ENCODE data around the gene SPON1. TPM values are rescaled to one million over a fixed set of nuclear protein-coding genes. Genes with fewer than 3 reads are reported as not detected.

The SPON1 gene
- total RNA-seq, 1 experiment from 2014 or later = 6.4 TPM

DNA sequence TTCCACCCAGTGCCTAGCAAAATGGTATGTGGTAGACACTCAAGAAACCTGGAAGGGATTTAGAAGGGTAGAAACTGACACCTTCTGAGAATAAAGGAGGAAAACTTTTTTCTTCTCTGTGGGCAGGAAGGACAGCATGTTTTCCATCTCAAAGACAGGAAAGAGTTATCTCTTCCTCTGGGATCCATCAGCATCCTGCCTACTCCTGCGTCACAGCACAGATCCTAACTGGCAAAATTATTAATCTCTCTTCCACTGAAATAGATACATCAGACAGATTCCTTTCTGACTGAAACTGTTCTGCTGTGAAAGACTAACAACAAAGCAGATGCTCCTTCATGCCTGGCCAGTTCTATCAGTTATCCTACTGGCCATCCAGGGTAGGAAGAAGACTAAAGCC, 147.2 kb downstream of the SPON1 start (continued):
- TF ChIP-seq ATF2 (CRISPR knock-in tag; IDR thresholded peaks at IDR 0.05; ENCODE audit: borderline replicate concordance, low read depth) = no peak
- no peak for TF ChIP-seq ZNF425 (CRISPR knock-in tag; conservative IDR thresholded peaks at IDR 0.05)
- no peak for TF ChIP-seq SMAD3 (CRISPR knock-in tag; IDR thresholded peaks at IDR 0.05; ENCODE audit: borderline replicate concordance)
- no peak for TF ChIP-seq FOXK1 (CRISPR knock-in tag; IDR thresholded peaks at IDR 0.05)
- TF ChIP-seq ZNF138 (CRISPR knock-in tag; conservative IDR thresholded peaks at IDR 0.05) = no peak
- no peak for TF ChIP-seq KAT7 (CRISPR knock-in tag; IDR thresholded peaks at IDR 0.05; ENCODE audit: borderline replicate concordance)
- no peak for TF ChIP-seq ZNF263 (CRISPR knock-in tag; IDR thresholded peaks at IDR 0.05; ENCODE audit: low read depth)
- no peak for TF ChIP-seq JAZF1 (CRISPR knock-in tag; IDR thresholded peaks at IDR 0.05)
- TF ChIP-seq, protein P1, sequence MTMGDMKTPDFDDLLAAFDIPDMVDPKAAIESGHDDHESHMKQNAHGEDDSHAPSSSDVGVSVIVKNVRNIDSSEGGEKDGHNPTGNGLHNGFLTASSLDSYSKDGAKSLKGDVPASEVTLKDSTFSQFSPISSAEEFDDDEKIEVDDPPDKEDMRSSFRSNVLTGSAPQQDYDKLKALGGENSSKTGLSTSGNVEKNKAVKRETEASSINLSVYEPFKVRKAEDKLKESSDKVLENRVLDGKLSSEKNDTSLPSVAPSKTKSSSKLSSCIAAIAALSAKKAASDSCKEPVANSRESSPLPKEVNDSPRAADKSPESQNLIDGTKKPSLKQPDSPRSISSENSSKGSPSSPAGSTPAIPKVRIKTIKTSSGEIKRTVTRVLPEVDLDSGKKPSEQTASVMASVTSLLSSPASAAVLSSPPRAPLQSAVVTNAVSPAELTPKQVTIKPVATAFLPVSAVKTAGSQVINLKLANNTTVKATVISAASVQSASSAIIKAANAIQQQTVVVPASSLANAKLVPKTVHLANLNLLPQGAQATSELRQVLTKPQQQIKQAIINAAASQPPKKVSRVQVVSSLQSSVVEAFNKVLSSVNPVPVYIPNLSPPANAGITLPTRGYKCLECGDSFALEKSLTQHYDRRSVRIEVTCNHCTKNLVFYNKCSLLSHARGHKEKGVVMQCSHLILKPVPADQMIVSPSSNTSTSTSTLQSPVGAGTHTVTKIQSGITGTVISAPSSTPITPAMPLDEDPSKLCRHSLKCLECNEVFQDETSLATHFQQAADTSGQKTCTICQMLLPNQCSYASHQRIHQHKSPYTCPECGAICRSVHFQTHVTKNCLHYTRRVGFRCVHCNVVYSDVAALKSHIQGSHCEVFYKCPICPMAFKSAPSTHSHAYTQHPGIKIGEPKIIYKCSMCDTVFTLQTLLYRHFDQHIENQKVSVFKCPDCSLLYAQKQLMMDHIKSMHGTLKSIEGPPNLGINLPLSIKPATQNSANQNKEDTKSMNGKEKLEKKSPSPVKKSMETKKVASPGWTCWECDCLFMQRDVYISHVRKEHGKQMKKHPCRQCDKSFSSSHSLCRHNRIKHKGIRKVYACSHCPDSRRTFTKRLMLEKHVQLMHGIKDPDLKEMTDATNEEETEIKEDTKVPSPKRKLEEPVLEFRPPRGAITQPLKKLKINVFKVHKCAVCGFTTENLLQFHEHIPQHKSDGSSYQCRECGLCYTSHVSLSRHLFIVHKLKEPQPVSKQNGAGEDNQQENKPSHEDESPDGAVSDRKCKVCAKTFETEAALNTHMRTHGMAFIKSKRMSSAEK (CRISPR knock-in tag; IDR thresholded peaks at IDR 0.05; ENCODE audit: borderline replicate concordance) = no peak

GRCh38 chr11:14110629-14111028, 148.1 kb downstream of the SPON1 start:
- POLR2A ChIA-PET = no interaction called here
- CTCF ChIA-PET = no interaction called here
- Mint-ChIP-seq H3K4me3 (no peak overlapping the region), H3K27me3 (ENCODE audit: low read depth) (no peaks in the 10 kb centered on the region), H3K9me3 (peaks cover 3% of the 10 kb centered on the region; the same call in 1 of the 2 replicates), H3K4me1 (peaks cover 19% of the 10 kb centered on the region), H3K27ac (no peak overlapping the region), H3K36me3 (no peaks in the 10 kb centered on the region)
- DNase-seq (ENCODE audit: low spot score) (no peak), ATAC-seq (no peak)
- TF ChIP-seq CBFB (CRISPR knock-in tag; IDR thresholded peaks at IDR 0.05; ENCODE audit: low read depth) = no peak
- TF ChIP-seq ESRRA (CRISPR knock-in tag; IDR thresholded peaks at IDR 0.05; ENCODE audit: borderline replicate concordance) = no peak
- TF ChIP-seq JAZF1 (CRISPR knock-in tag; IDR thresholded peaks at IDR 0.05) = no peak
- TF ChIP-seq, protein P2, sequence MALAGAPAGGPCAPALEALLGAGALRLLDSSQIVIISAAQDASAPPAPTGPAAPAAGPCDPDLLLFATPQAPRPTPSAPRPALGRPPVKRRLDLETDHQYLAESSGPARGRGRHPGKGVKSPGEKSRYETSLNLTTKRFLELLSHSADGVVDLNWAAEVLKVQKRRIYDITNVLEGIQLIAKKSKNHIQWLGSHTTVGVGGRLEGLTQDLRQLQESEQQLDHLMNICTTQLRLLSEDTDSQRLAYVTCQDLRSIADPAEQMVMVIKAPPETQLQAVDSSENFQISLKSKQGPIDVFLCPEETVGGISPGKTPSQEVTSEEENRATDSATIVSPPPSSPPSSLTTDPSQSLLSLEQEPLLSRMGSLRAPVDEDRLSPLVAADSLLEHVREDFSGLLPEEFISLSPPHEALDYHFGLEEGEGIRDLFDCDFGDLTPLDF (CRISPR knock-in tag; IDR thresholded peaks at IDR 0.05) = no peak
- no peak for TF ChIP-seq ZNF281 (CRISPR knock-in tag; IDR thresholded peaks at IDR 0.05)
- no peak for TF ChIP-seq IRF1 (CRISPR knock-in tag; IDR thresholded peaks at IDR 0.05)
- TF ChIP-seq ZNF317 (CRISPR knock-in tag; IDR thresholded peaks at IDR 0.05; ENCODE audit: borderline replicate concordance, low read depth) = no peak
- no peak for TF ChIP-seq NFE2L1 (CRISPR knock-in tag; IDR thresholded peaks at IDR 0.05)
- TF ChIP-seq CDX4 (CRISPR knock-in tag; IDR thresholded peaks at IDR 0.05; ENCODE audit: borderline replicate concordance) = no peak
- TF ChIP-seq KAT7 (CRISPR knock-in tag; IDR thresholded peaks at IDR 0.05; ENCODE audit: borderline replicate concordance) = no peak
- no peak for TF ChIP-seq ATF1 (CRISPR knock-in tag; IDR thresholded peaks at IDR 0.05)
- TF ChIP-seq ETV6 (CRISPR knock-in tag; IDR thresholded peaks at IDR 0.05) = no peak
- no peak for TF ChIP-seq PRRX2 (CRISPR knock-in tag; IDR thresholded peaks at IDR 0.05)
- TF ChIP-seq PREB (CRISPR knock-in tag; IDR thresholded peaks at IDR 0.05; ENCODE audit: borderline replicate concordance) = no peak
